GM19328 (cell line): ENCODE results near the gene PHLDA2.

ENCODE experiments used
- ATAC-seq: cut with Tn5 transposase; IDR thresholded peaks from one replicate; pipeline ENCODE4 v1.9.1; 2021; ENCODE audit warnings: mild to moderate bottlenecking, moderate library complexity; ENCODE audit not compliant: unreplicated experiment

PHLDA2 gene

DNA sequence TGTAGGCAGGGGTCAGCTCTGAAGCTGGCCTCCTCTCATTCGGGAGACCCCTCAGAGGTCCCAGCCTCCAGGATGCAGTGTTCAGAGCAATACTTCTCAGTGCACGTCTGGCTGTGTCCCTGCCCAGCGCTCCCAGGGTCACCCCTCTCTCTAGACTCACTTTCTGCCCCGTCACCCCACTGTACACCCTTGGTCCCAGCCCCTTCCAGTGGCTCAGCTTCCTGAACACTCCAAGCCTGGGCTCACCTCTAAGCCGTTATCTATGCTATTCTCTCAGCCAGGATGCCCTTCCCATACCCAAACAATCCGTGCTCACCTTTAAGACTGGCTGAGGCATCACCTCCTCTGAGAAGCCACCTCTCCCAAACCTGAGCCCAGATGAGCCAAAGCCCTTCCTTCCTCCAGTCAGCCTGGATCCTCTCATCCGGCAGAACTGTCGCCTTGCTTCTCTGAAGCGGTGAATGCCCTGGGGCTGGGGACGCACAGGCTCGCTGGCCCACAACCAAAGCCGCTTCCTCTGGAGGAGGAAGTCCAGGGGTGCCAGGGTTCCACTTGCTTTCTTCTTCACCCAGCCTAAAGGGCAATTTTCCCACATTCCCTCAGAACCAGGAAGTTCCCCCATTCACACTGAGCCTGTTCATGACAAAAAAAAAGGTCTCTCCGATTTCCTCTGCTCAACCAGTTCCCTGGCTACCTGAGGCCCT is 30.0 kb downstream of the PHLDA2 start:
- ATAC-seq: no peak

DNA sequence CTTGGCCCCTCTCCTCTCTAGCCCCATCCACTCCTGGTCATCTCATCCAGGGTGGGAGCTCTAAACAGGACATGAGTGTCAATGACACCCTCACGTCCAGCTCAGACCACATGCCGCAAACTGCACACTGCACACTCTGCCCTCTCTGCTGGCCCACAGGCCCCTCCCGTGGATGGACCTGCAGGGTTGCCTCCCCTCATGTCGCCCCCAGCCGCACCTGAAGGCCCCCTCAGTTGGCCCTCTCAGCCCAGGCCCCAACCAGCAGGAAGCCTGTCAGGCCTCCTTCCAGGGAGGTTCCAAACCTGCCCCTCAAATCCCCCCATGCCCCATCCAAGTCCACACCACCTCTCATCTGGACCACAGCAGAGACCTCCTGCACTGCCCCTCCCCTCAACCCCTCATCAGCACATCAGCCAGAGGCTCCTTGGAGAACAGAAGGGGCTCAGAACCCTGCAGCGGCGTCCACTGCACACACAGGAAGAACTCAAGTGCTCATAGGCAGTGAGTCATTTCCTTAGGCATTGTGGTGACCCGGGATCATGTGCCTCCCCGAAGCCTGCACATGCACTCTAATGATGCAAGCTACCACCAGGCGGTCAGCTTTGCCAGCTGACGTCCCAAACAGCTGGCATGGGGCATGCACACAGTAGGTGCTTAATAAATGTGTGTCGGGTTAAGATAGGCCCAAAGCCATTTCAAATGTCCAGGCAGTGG is 30.7 kb downstream of the PHLDA2 start:
- ATAC-seq: no peak

DNA sequence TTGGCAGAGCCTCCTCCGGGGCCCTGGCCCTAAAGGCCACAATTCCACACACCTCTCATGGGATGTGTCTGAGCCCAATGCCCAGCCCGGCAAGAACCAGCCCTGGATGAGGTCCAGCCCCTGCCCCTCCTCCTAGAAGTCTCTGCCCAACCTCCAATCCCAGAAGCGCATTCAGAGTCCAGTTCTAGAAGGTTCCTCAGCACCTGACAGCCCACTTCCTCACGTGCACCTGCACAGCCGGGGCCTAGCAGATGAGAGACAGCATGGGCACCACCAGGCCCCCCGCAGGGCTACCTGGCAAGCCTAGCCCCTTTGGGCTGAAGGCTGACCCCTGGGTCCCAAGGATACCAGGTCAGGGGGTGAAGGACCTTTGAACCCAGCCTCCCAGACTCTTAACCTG is 32.2 kb downstream of the PHLDA2 start:
- no peak for ATAC-seq

DNA sequence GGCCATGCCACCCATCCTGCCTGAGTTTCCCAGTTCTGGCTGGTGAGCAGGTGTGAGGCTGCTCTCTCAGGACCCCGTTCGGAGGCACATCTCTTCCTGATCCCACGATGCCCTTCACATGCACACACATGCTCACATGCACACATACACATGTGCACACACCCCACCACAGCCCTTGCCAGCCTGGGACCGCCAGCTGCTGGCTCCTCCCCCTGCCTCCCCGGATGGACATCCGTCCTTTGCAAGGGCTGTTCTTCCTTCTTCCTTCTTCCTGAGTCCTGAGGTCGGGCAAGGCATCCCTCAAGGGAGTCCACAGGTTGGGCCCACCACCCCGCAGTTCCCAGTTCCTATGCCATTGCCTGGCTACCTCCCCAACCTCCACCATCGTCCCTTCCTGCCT is 33.2 kb downstream of the PHLDA2 start:
- ATAC-seq: no peak

DNA sequence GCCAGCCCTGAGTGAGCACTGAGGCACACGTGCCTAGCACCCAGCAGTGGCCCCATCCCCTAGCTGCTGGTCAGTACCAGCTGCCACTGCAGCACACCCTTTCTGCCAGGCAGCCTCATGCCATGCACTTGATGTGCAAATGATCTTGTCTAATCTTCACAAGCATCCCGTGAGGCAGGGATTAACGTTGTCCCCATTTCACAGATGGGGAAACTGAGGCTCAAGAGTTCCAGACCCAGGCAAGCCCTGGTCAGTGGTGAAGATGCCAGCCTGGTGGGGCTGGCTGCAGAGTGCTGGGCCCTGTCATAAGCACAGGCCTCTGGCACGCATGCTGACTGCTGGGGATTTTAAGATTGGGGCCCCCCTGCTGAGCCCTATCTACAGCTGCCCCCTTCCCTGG is 35.3 kb downstream of the PHLDA2 start:
- no peak for ATAC-seq

DNA sequence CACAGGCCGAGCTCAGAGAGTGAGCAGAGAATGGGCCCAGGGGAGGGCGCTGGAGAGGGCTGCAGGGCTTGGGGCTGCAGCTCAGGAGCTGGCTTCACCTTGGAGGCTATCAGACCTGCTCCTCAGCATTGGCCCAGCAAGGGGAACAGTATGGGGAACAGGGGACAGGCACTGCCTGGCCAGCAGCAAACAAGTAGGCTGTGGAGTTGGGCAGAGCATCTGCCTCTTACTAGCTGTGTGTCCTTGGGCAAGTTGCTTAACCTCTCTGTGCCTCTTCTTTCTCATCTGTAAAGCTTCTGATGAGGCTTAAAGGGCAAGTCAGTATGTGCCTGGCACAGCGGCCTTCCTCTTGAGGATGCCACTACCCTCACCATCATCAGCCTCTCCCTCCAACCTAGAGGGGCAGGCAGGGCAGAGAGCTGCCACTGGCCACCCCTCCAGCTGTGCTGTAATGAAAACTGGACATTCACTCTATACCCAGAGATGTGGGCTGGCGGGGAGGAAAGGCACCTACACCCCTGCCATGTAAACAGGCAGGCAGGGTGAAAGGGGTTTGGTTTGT is 36.2 kb downstream of the PHLDA2 start:
- no peak for ATAC-seq

DNA sequence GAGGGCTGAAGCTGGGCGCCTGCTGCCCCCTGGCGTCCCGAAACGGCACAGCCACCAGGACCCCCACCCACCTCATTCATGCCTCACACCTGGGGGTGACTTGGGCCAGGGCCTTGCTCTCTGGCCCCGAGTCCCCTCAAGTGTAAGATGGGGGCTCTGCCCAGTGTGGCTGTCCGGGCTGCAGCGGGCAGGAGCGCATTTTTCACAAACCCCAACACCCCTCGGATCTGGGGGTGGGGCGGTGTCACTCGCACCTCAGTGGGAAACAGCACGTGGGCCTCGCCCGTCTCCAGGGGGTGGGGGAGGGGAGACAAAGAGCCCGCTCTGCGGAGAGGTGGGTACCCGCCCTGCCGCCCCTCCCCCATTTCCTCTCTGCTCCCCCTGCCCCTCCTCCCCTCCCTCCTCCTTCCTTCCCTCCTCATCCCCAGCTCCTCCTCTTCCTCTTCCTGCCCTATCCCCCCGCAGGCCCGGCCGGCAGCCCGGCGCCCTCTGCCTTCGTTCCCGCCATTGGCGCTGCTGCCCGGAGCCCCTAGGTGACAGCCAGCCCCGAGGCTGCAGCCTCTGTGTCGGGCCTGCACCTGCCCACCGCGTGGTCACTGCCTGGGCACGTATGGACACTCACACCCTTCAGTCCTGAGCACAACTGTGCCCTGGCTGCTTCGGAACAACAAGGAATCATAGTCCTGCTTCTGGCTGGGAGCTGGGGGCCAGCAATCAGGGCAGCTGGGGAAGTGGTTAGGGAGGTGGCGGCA is 36.8 kb downstream of the PHLDA2 start:
- no peak for ATAC-seq

DNA sequence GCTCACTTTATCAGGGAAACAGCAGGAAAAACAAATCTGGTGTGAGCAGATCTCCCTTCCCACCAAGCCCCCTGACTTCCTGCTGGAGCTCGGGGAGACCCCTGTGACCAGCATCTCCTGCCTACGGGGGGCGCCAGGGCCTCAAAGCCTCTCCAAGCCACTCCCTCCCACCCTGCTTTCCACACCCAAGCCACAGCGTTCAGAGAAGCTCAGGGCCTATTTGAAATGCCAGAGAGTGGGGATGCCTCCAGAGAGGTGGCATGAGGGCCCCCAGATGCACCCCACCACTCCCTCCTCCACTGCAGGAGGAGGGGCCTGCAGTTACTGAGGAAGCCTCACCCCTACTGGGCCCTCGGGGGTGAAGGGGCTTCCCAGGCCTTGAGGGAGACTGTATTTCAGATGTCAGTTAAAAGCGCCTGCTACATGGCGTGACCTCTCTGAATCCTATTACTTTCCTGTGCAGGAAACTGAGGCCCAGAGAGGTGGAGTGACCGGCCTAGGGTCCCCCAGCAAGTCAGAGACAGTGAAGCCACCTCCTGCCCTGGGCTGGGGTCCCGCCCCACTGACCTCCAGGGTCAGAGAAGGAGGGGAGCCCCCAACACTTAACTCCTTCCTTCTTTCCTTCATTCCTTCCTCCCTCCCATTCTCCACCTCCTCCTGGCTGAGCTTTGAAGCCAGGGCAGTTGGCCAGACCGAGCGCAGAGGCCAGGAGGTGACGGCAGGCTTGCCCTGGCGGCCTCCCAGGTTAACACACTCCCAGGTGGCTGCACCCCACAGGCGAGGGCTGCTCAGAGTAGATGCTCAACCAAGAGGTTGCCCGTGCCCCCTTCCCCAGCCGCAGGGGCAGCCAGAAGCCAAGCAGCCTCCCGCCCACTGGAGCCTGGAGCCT is 37.6 kb downstream of the PHLDA2 start:
- ATAC-seq: no peak

DNA sequence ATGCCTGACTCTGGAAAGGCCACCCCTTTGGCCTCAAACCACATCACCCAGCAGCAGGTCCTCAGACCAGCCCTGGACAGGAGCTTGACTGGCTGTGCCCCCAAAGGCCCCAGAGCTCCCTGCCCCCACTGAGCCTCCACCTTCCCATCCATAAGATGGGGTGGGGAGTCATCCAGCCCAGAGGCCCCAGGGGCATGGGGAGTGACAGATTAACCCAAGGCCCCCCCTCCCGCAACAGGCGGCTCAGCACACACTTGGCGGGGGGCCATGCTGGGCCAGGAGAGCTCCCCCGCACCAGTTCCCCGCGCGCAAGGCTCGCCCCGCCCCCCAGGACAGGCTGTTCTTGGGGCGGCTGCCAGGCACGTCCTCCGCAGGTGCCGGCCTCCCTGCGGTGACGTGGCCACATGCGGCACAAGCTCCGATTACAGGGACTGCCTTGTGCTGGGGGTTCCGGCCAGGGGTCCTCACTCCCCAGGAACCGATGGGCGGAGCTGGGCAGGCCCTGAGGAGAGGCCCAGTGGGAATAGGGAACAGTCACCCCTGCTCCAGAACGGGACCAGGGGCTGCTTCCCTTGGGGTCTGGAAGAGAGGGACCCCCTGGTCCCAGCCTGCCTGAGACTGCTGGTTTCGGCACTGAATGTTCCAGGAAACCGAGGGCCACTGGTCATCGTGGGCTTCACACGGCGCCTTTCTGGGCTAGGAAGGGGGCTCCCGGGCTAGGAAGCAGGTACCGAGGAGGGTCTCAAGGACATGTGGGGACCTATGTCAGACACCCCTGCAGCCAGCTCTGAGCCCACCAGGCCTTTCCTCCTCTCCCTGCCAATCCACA is 38.5 kb downstream of the PHLDA2 start:
- no peak for ATAC-seq

DNA sequence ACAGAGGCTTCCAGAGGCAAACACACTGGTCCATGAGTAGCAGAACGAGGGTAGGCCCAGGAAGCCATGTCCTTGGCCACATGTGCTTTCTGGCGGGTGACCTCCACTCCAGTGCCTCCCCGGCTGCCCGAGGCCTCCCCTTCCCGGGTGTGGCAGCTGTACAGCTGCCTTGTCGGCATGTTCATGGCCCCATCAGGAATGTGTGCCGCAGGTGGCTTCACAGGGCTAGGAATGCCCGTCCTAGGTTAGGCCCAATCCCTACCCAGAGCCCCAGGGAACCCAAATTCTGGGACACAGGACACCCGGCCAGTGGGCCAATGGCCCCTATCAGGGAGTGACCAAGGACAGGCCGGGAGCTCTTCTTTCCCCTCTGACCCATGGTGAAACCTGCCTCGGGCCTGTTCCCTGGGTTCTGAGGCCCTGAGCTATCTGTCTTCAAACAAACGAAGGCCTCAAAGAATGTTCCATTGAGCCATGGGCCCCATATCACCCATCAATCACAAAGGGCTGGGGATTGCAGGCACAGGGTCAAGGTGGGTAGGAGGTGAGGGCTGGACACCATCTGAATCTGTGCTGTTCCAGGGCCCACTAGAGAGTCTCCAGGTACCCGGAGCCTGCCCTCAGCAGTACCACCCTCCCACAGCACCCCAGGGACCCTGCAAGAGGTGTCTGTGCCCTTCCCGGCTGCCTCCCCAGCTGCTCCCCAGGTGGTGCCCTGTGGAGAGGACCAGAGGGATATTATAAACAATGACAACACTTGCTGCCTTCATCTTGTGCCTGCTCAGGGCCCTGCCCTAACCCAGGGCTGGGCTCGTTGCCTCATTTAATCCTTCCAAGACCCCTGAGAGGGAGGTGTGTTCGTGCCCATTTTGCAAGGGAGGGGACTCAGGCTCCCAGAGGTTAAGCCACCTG is 39.6 kb downstream of the PHLDA2 start:
- no peak for ATAC-seq

DNA sequence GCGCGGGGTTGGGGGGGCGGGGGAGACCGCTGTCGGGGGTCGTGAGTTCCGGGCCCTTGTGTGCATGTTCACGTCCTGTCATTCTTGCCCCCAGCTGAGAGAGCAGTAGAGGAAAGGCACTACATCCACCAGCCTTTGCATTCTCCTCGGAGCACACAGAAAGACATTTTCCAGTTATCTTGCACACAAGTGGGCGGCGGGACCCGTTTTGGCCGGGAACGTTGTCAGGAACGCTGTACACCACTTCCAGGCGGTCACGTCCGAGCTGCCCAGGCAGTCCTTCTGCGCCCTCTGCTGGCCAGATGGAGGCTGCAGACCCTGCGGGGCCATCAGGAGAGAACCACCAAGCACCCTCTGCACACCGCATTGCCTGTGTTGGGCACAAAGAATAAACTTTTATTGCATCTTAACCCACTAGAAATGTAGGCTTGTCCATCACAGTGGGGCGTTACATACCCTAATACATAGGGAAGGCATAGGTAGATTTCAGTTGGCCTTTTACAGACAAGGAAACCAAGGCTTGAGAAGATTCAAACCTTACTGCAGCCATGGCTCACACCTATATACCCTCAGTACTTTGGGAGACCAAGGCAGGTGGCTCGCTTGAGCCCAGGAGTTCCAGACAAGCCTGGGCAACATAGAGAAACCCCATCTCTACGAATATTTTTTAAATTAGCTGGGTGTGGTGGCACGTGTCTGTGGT is 40.8 kb downstream of the PHLDA2 start:
- ATAC-seq: no peak

DNA sequence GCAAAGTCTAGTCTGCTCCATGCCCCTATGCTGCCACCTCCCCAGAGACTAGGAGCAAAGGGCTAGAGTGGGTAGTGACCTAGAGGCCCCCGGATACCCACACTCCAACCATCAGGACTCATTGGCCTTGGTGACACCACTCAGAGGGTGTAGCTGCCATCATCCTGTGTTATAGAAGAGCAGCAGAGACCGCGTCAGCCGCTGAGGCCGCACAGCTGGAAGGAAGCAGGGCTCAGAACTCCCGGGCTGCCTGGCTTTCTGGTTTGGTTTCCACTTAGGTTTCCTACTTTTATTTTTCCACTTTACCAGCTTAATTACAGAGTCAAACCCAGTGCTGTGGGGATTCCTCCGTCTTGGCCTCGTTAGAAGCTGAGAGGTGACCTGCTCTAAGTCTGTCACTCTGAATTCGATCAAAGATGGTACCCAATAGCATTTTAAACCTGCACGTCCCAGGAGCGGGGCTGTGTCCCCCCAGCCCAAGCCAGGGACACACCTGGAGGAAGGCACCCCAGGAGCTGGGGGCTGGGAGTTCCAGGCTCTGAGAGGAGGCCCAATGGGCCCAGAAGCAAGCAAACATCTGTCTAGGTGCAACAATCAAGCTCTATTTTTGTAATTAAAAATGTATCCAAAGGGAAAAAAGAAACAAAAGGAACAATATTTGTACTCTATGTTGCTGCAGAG is 41.6 kb downstream of the PHLDA2 start:
- no peak for ATAC-seq

DNA sequence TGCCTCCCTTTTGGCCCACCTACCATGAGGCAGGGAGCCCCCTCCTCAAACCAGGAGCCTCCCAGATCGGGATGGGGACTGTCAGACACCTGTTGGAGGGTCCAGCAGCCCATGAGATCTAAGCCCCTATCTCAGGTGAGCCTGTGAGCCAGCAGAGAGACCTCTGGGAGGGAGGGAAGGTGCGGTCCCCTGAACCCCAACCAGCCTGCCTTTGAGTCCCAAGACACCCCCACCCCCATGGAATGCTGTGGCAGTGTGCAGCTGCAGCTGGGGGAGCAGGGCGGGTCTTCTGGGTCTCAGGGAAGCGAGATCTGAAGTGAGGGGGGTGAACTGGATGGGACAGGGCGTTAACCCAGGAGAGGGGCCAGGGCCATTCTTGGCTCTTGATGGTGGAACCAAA is 42.3 kb downstream of the PHLDA2 start:
- ATAC-seq: no peak

DNA sequence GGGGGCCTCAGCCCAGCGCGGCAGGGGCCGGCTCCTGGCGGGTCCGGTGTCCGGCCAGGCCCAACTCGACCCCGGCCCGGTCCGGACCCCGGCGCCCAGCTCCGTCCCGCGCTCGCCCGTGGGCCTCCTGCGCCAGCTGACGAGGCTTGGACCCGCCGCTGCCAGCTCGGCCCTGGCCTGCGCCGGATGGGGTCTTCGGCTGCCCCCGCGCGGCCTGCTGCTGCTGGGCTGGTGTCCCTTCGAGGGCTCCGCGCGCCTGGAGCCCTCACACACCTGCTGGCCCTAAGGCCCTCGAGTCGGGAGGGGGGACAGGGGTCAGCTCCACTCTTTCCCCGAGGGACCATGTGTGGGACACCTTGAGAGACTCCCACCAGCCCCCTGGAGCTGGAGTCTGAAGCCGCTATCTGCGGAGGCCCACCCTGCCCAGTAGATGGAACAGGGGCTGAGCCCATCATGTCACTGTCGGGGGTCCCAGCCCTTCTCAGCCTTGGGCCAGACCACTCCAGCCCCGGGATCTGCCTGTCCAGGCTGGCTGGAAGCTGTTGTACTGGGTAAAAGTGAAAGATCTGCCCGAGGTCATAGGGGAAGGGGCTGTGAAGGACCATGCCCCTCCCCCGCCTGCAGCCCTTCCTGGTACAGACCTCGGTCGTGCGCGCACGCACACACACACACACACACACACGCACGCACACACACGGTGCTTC is 42.9 kb downstream of the PHLDA2 start:
- ATAC-seq: no peak

DNA sequence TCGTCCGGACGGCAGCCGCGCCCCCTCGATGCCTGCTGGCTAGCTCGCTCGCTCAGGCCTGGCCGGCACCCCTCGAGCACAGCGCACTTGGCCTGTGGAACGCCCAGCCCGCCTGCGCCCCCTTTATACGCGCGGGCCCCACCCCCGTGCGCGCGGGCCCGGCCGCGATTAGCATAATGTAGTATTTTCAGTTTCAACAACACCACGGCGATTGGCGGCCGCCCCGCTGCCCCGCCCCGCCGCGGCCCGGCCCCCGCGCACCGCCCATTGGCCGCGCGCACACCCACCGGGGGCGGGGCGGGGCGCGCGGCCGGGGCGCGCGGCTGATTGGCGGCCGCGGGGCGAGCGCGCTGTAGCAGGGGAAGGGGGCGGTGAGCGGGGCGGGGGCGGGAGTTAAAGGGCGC is 43.5 kb downstream of the PHLDA2 start, which contains the start of gene CDKN1C:
Gene CDKN1C, minus strand, starts transcription at position 98 of the 404 bp plus-strand sequence. CDS start 319 bp downstream, outside the sequence.
- ATAC-seq: peak; percentile 73

DNA sequence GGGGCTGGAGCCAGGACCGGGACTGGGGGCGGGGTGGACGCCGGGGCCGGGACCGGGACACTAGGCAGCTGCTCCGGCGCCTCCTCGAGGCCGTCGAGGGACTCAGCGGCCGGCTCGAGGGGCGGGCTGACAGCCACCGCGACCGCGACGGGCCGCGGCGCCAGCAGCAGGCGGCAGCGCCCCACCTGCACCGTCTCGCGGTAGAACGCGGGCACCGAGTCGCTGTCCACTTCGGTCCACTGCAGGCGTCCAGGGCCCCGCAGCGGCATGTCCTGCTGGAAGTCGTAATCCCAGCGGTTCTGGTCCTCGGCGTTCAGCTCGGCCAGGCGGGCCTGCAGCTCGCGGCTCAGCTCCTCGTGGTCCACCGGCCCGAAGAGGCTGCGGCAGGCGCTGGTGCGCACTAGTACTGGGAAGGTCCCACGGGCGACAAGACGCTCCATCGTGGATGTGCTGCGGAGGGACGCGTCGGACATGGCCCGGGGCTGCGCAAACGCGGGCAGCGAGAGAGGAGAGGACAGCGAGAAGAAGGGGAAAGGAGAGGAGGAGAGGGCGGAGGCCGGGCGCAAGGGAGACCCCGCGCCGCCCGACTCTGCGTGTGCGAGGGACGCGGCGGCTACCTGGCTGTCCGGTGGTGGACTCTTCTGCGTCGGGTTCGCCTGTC is 44.1 kb downstream of the PHLDA2 start:
- ATAC-seq: no peak
